SK-N-SH (cell line): ENCODE data around the gene FOXE3. TPM values are rescaled to one million over a fixed set of nuclear protein-coding genes. Genes with fewer than 3 reads are reported as not detected.

Source experiments
- CTCF ChIA-PET: fragments of 300-600, 350-600 bp; formaldehyde crosslinking; extraction: SDS; loops from one replicate; lab custom pipeline; 2021; lab: Yijun Ruan, JAX
- POLR2A ChIA-PET: fragments of 350-600 bp; sonication (Branson Sonifier 250); formaldehyde crosslinking; extraction: SDS; loops from one replicate; lab custom pipeline; 2020; ENCODE audit warnings: antibody characterized with exemption, inconsistent platforms; lab: Yijun Ruan, JAX
- DNase-seq: peaks from one replicate; pipeline ENCODE4 v3.0.0; 2012
- H2AFZ ChIP-seq: fragments of 200-600 bp; sonication (generic); 2 replicates; pipeline ENCODE4 v1.8.1; 2016; ENCODE audit warnings: antibody characterized with exemption, mild to moderate bottlenecking, low read depth
- H3F3A ChIP-seq: fragments of 200-600 bp; sonication (generic); replicated peaks from 2 replicates; pipeline ENCODE3; 2016; ENCODE audit warnings: antibody characterized with exemption, mild to moderate bottlenecking; ENCODE audit not compliant: insufficient read depth
- H3K27ac ChIP-seq, 2 experiments: fragments of 200-500 bp in 1 of 2; fragments of 200-600 bp in 1 of 2; sonication (Bioruptor generic) in 1 of 2; sonication (generic), shearing (Covaris generic) in 1 of 2; 2 replicates each; pipeline versions ENCODE4 v1.5.1 to v1.6.1; 2014 to 2016; ENCODE audit warnings: low read depth in 2 of 2, inconsistent platforms in 1 of 2, low read length in 1 of 2, mild to moderate bottlenecking in 1 of 2, mixed read lengths in 1 of 2
- H3K27me3 ChIP-seq: fragments of 200-600 bp; sonication (generic), shearing (Covaris generic); 2 replicates; pipeline ENCODE4 v1.6.1; 2016; ENCODE audit warnings: mixed run types; ENCODE audit not compliant: insufficient read depth
- H3K36me3 ChIP-seq, 2 experiments: fragments of 200-500 bp in 1 of 2; fragments of 200-600 bp in 1 of 2; sonication (Bioruptor generic) in 1 of 2; sonication (generic) in 1 of 2; replicated peaks in 1 of 2; 2 replicates each; pipeline versions ENCODE3 to v1.5.1; 2014 to 2016; ENCODE audit warnings: low read length in 1 of 2, mild to moderate bottlenecking in 1 of 2; ENCODE audit not compliant: insufficient read depth in 2 of 2, control insufficient read depth in 1 of 2
- H3K4me1 ChIP-seq, 2 experiments: fragments of 200-500 bp in 1 of 2; fragments of 200-600 bp in 1 of 2; sonication (Bioruptor generic) in 1 of 2; sonication (generic), shearing (Covaris generic) in 1 of 2; 2 replicates each; pipeline versions ENCODE4 v1.5.1 to v1.6.1; 2014 to 2016; ENCODE audit warnings: low read depth in 1 of 2, low read length in 1 of 2, mixed run types in 1 of 2; ENCODE audit not compliant: insufficient read depth in 2 of 2, control insufficient read depth in 1 of 2
- H3K4me2 ChIP-seq: fragments of 200-600 bp; sonication (generic), shearing (Covaris generic); 2 replicates; pipeline ENCODE4 v1.6.1; 2017; ENCODE audit warnings: mixed run types
- H3K4me3 ChIP-seq, 2 experiments: fragments of 200-500 bp in 1 of 2; fragments of 200-600 bp in 1 of 2; sonication (Bioruptor generic) in 1 of 2; sonication (generic), shearing (Covaris generic) in 1 of 2; 2 replicates each; pipeline versions ENCODE4 v1.5.1 to v1.8.1; 2014 to 2016; ENCODE audit warnings: low read depth in 2 of 2, inconsistent platforms in 1 of 2, low read length in 1 of 2, mild to moderate bottlenecking in 1 of 2, mixed read lengths in 1 of 2, moderate library complexity in 1 of 2
- H3K79me2 ChIP-seq: fragments of 200-600 bp; sonication (generic); 2 replicates; pipeline ENCODE4 v1.8.1; 2017; ENCODE audit warnings: mild to moderate bottlenecking; ENCODE audit not compliant: insufficient read depth
- H3K9ac ChIP-seq: fragments of 200-600 bp; sonication (generic); 2 replicates; pipeline ENCODE4 v1.6.1; 2017; ENCODE audit warnings: mixed run types
- H3K9me2 ChIP-seq: fragments of 200-600 bp; sonication (generic); 2 replicates; pipeline ENCODE4 v1.6.1; 2017; ENCODE audit warnings: mixed run types
- H3K9me3 ChIP-seq: fragments of 200-600 bp; sonication (generic); 2 replicates; pipeline ENCODE4 v1.6.1; 2017; ENCODE audit warnings: mixed run types, mild to moderate bottlenecking, moderate library complexity
- H4K20me1 ChIP-seq: fragments of 200-600 bp; sonication (generic); 2 replicates; pipeline ENCODE4 v1.6.1; 2017; ENCODE audit warnings: mild to moderate bottlenecking, mixed run types; ENCODE audit not compliant: insufficient read depth
- CHD2 ChIP-seq: fragments of 150-350 bp; IDR thresholded peaks from 2 replicates; pipeline ENCODE4 v1.6.1; 2018; ENCODE audit warnings: low read length; ENCODE audit not compliant: partially characterized antibody
- CTCF ChIP-seq: fragments of 200-600 bp; sonication (generic); IDR thresholded peaks from 2 replicates; pipeline ENCODE4 v1.6.1; 2017; ENCODE audit warnings: antibody characterized with exemption, mild to moderate bottlenecking, moderate library complexity
- ELF1 ChIP-seq: IDR thresholded peaks from 2 replicates; pipeline ENCODE4 v1.4.0; 2012
- EZH2phosphoT487 ChIP-seq: fragments of 200-600 bp; sonication (generic); IDR thresholded peaks from 2 replicates; pipeline ENCODE4 v1.6.1; 2017; ENCODE audit warnings: low read depth, mixed run types, mild to moderate bottlenecking, antibody characterized with exemption, moderate library complexity, borderline replicate concordance
- FOSL2 ChIP-seq: IDR thresholded peaks from 2 replicates; pipeline ENCODE4 v1.4.0; 2012; ENCODE audit warnings: low read depth, mild to moderate bottlenecking, moderate library complexity, borderline replicate concordance
- FOXM1 ChIP-seq: IDR thresholded peaks from 2 replicates; pipeline ENCODE4 v1.4.0; 2012; ENCODE audit warnings: low read depth, mild to moderate bottlenecking
- GATA2 ChIP-seq: sonication (generic); formaldehyde crosslinking; IDR thresholded peaks from 2 replicates; pipeline ENCODE4 v1.5.0; 2020; ENCODE audit warnings: mild to moderate bottlenecking, missing genetic modification reagents
- MEF2A ChIP-seq: IDR thresholded peaks from 2 replicates; pipeline ENCODE4 v1.4.0; 2012; ENCODE audit warnings: low read depth, borderline replicate concordance
- POLR2AphosphoS5 ChIP-seq: IDR thresholded peaks from 2 replicates; pipeline ENCODE4 v1.6.1; 2012; ENCODE audit warnings: low read depth, low read length
- RAD21 ChIP-seq: IDR thresholded peaks from 2 replicates; pipeline ENCODE4 v1.6.1; 2012; ENCODE audit warnings: mild to moderate bottlenecking, low read length
- REST ChIP-seq: IDR thresholded peaks from 2 replicates; pipeline ENCODE4 v1.6.1; 2012; ENCODE audit warnings: mild to moderate bottlenecking, low read depth, low read length, moderate library complexity
- RXRA ChIP-seq: IDR thresholded peaks from 2 replicates; pipeline ENCODE4 v1.4.0; 2012; ENCODE audit warnings: low read depth, mild to moderate bottlenecking, borderline replicate concordance
- SIN3A ChIP-seq: IDR thresholded peaks from 2 replicates; pipeline ENCODE4 v1.6.1; 2012; ENCODE audit warnings: low read depth, mild to moderate bottlenecking, low read length, moderate library complexity, borderline replicate concordance
- SMC3 ChIP-seq: IDR thresholded peaks from 2 replicates; pipeline ENCODE4 v1.6.1; 2012; ENCODE audit warnings: low read depth, low read length, improper control_type of control experiment
- TAF1 ChIP-seq: IDR thresholded peaks from 2 replicates; pipeline ENCODE4 v1.6.1; 2012; ENCODE audit warnings: low read depth, mild to moderate bottlenecking, low read length, moderate library complexity, borderline replicate concordance
- TEAD4 ChIP-seq: IDR thresholded peaks from 2 replicates; pipeline ENCODE4 v1.4.0; 2012; ENCODE audit warnings: mild to moderate bottlenecking, borderline replicate concordance; ENCODE audit not compliant: insufficient read depth
- YY1 ChIP-seq: IDR thresholded peaks from 2 replicates; pipeline ENCODE4 v1.4.0; 2012; ENCODE audit warnings: low read depth, mild to moderate bottlenecking
- WGBS: methylation state at CpG from one replicate; pipeline ENCODE4 v1.1.6; 2017; ENCODE audit warnings: low lambda C conversion rate; 5-methylcytosine and 5-hydroxymethylcytosine counted together
- polyA plus RNA-seq, 3 experiments: library from polyadenylated mRNA; depleted of rRNA; stranded (reverse); fragments of >200 nt; gene quantifications; 2 replicates each; pipeline ENCODE4 v1.2.3, GENCODE V29; 2012

The FOXE3 gene
- polyA plus RNA-seq, 1 of the 3 experiments (the other 2 are of a cell fraction) = not detected

DNA sequence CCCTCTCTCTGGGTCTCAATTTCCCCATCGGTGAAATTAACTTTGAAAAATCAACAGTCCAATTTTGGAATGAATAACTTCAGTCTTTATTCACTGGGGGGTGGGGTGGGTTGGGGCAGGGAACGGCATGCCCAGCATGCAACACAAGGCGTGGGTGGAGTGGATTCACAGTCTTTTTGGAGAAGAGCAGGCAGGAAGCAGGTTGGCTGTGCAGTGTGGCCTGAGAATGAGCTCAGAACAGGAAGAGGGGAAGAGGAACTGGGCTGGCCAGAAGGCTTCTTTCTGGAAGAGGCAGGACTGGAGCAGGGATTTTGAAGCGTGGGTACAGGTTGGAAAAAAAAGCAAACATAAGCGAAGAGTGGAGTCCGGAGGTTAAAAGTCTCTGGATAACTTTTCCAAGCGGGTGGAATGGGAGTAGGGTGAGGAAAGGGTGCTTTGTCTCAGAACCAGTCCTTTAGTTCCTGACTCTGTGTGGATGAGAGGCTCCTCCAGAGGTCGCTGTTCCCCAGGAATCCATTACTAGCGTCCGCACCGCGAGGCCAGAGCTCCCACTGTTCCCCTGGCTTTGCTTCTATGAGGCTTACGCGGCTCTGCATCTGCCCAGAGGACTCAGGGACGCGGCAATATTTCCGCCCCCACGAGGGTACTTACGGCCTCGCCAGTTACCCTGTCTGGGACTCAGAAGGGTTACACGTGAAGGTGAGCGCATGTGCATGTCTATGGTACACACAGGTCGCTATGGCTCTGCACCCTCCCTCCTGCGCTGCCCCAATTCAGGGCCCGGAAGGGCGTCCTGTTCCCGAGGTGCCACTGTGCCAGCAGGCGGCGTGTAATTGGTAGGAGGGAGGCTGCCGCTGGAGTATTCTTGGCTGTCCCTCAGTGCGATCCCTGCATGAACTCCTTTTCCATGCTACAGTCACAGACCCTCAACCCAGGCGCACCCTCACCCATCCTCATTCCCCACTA, 16.3 kb downstream of the FOXE3 start:
- Histone ChIP-seq H3K36me3 (no peaks in the 10 kb centered on the region), H3K27ac (no peak overlapping the region), H3K9me3 (no peaks in the 10 kb centered on the region), H4K20me1 (no peaks in the 10 kb centered on the region; the same call in 1 of the 2 replicates), H3K4me3 (peak overlapping the region in 1 of 2 experiments; percentile 29; a peak in 2 of 4 replicates), H3F3A (no peaks in the 10 kb centered on the region), H3K4me2 (no peak overlapping the region), H3K9ac (no peak overlapping the region), H3K9me2 (no peaks in the 10 kb centered on the region), H2AFZ (no peak overlapping the region), H3K4me1 (peaks cover 0 to 10% of the 10 kb centered on the region in 2 experiments; a peak in 1 of 4 replicates), H3K27me3 (peaks cover 37% of the 10 kb centered on the region; the same call in 1 of the 2 replicates), H3K79me2 (no peaks in the 10 kb centered on the region)
- 4% methylated on average over 13 of the region's 32 CpGs for WGBS
- CTCF ChIA-PET = interaction anchor here (0.6 to 28.7 kb wide), 74 partner anchors 9 to 1073 kb away, joined by 3 to 1422 read pairs (median 4); partner anchors contain the start of gene PDZK1IP1
- POLR2A ChIA-PET = no interaction called here
- peak; percentile 82 for DNase-seq
- no peak for TF ChIP-seq FOSL2
- no peak for TF ChIP-seq EZH2phosphoT487
- peak; percentile 85 for TF ChIP-seq CTCF
- TF ChIP-seq SMC3 = peak; percentile 88
- TF ChIP-seq RXRA = no peak
- TF ChIP-seq TEAD4 = no peak
- TF ChIP-seq RAD21 = peak; percentile 92

- Histone ChIP-seq H3K79me2 (no peaks in the 10 kb centered on the region), H3K36me3 (no peaks in the 10 kb centered on the region), H3K27me3 (peaks cover 40% of the 10 kb centered on the region), H3K9ac (no peak overlapping the region), H3K4me3 (no peak overlapping the region), H3F3A (no peaks in the 10 kb centered on the region), H3K4me2 (no peak overlapping the region), H2AFZ (no peak overlapping the region), H3K4me1 (peaks cover 0 to 12% of the 10 kb centered on the region in 2 experiments; a peak in 1 of 4 replicates), H3K9me2 (no peaks in the 10 kb centered on the region), H3K9me3 (no peaks in the 10 kb centered on the region), H4K20me1 (no peaks in the 10 kb centered on the region; the same call in 1 of the 2 replicates), H3K27ac (no peak overlapping the region)
- DNase-seq = no peak
- TF ChIP-seq RXRA = no peak
- no peak for TF ChIP-seq MEF2A
- no peak for TF ChIP-seq SIN3A
- no peak for TF ChIP-seq TAF1
- TF ChIP-seq CHD2 = no peak
- no peak for TF ChIP-seq ELF1
- no peak for TF ChIP-seq POLR2AphosphoS5
- TF ChIP-seq REST = no peak
- TF ChIP-seq FOXM1 = no peak
- TF ChIP-seq SMC3 = no peak
- no peak for TF ChIP-seq YY1
- no peak for TF ChIP-seq GATA2 (CRISPR knock-in tag)
- ChIA-PET POLR2A (no interaction called here), CTCF (interaction anchor here (0.5 to 28.7 kb wide), 65 partner anchors 8 to 732 kb away, joined by 3 to 1422 read pairs (median 4); partner anchors contain the start of gene PDZK1IP1)
- WGBS = 31% methylated on average over 7 of the region's 17 CpGs
Measured at GRCh38 chr1:47433037-47433421, 16.9 kb downstream of the FOXE3 start.
